Measurements from ENCODE around the gene RBBP6. TPM values are rescaled to one million over a fixed set of nuclear protein-coding genes. Genes with fewer than 3 reads are reported as not detected.

Gene RBBP6
- 17.3 and 34.9 TPM in 2 replicates for total RNA-seq

GRCh38 chr16:24539295-24539849, at the start of gene RBBP6:
Gene RBBP6, plus strand, starts transcription at chr16:24539566. Its CDS starts 1,061 bp downstream, at chr16:24540627.

Other genes with a start within 250 kb of the RBBP6 start
- 21.0 and 22.0 TPM in 2 replicates for gene TNRC6A, start 190.1 kb downstream of the RBBP6 start, total RNA-seq